Measurements from ENCODE around the gene RIPK4. TPM values are rescaled to one million over a fixed set of nuclear protein-coding genes. Genes with fewer than 3 reads are reported as not detected.

The RIPK4 gene
- total and polyA plus RNA-seq, 4 donors, result 4.7 to 22.6 (median 8.5) TPM

GRCh38 chr21:41749286-41749685, 17.6 kb downstream of the RIPK4 start:
- H3K36me3 ChIP-seq (ENCODE audit: control insufficient read depth in 4 of 4, insufficient read depth in 3 of 4, low read depth in 1 of 4, low read length in 3 of 4), result peaks cover 10 to 57% (median 33%) of the 10 kb centered on the region in 4 donors
- no peak overlapping the region for H3K27ac ChIP-seq (ENCODE audit: low read depth in 1 of 2, low read length in 2 of 2)
- no peak overlapping the region for H3K4me3 ChIP-seq (ENCODE audit: low read depth in 1 of 3, low read length in 3 of 3)
- 96% methylated on average over 10 of the region's 10 CpGs for WGBS
- no peaks in the 10 kb centered on the region for H3K27me3 ChIP-seq (ENCODE audit: control insufficient read depth in 4 of 4, insufficient read depth in 4 of 4, low read length in 3 of 4)
- TF ChIP-seq EGR1 (IDR thresholded peaks at IDR 0.05; ENCODE audit: low read depth in 2 of 2) (no peak), RAD21 (IDR thresholded peaks at IDR 0.05) (no peak), FOXA2 (IDR thresholded peaks at IDR 0.05) (no peak), HNF4A (conservative IDR thresholded peaks at IDR 0.05) (no peak), CTCF (IDR thresholded peaks at IDR 0.05; ENCODE audit: low read depth, low read length, missing input control) (no peak), JUND (IDR thresholded peaks at IDR 0.05) (no peak), TAF1 (conservative IDR thresholded peaks at IDR 0.05) (no peak), FOXA1 (IDR thresholded peaks at IDR 0.05) (no peak), HNF4G (IDR thresholded peaks at IDR 0.05) (no peak), RXRA (IDR thresholded peaks at IDR 0.05) (no peak), YY1 (IDR thresholded peaks at IDR 0.05) (no peak)
- no peaks in the 10 kb centered on the region for H3K9me3 ChIP-seq (ENCODE audit: control insufficient read depth in 4 of 4, low read length in 3 of 4)
- H3K9ac ChIP-seq (ENCODE audit: low read depth in 1 of 2, low read length in 2 of 2), result no peak overlapping the region
- peaks cover 5 to 29% (median 25%) of the 10 kb centered on the region in 4 donors for H3K4me1 ChIP-seq (ENCODE audit: control insufficient read depth in 4 of 4, insufficient read depth in 4 of 4, low read length in 3 of 4)
- DNase-seq (ENCODE audit: low spot score), result no peak

GRCh38 chr21:41747943-41748738, 18.7 kb downstream of the RIPK4 start:
- H3K4me3 ChIP-seq (ENCODE audit: low read depth in 1 of 3, low read length in 3 of 3), result no peak overlapping the region
- H3K27me3 ChIP-seq (ENCODE audit: control insufficient read depth in 4 of 4, insufficient read depth in 4 of 4, low read length in 3 of 4), result no peaks in the 10 kb centered on the region
- H3K4me1 ChIP-seq (ENCODE audit: control insufficient read depth in 4 of 4, insufficient read depth in 4 of 4, low read length in 3 of 4), result peaks cover 5 to 26% (median 24%) of the 10 kb centered on the region in 4 donors
- H3K9me3 ChIP-seq (ENCODE audit: control insufficient read depth in 4 of 4, low read length in 3 of 4), result no peaks in the 10 kb centered on the region
- TF ChIP-seq ZBTB33 (IDR thresholded peaks at IDR 0.05) (no peak), SP1 (IDR thresholded peaks at IDR 0.05) (no peak), CTCF (IDR thresholded peaks at IDR 0.05; ENCODE audit: low read depth, low read length, missing input control) (no peak), HNF4G (IDR thresholded peaks at IDR 0.05) (no peak), GABPA (IDR thresholded peaks at IDR 0.05 in 1 of 2, conservative IDR thresholded peaks at IDR 0.05 in 1 of 2) (no peak), EGR1 (IDR thresholded peaks at IDR 0.05; ENCODE audit: low read depth in 2 of 2) (no peak), NR2F2 (IDR thresholded peaks at IDR 0.05) (no peak), ATF3 (IDR thresholded peaks at IDR 0.05) (no peak), FOXA2 (IDR thresholded peaks at IDR 0.05) (no peak), RAD21 (IDR thresholded peaks at IDR 0.05) (no peak), TAF1 (conservative IDR thresholded peaks at IDR 0.05) (no peak), YY1 (IDR thresholded peaks at IDR 0.05) (no peak), JUND (IDR thresholded peaks at IDR 0.05) (no peak), RXRA (IDR thresholded peaks at IDR 0.05) (no peak), MAX (IDR thresholded peaks at IDR 0.05) (no peak), FOXA1 (IDR thresholded peaks at IDR 0.05) (no peak)
- H3K9ac ChIP-seq (ENCODE audit: low read depth in 1 of 2, low read length in 2 of 2), result no peak overlapping the region
- no peak overlapping the region for H3K27ac ChIP-seq (ENCODE audit: low read depth in 1 of 2, low read length in 2 of 2)
- WGBS, result 94% methylated on average over 20 of the region's 20 CpGs
- peaks cover 14 to 65% (median 33%) of the 10 kb centered on the region in 4 donors for H3K36me3 ChIP-seq (ENCODE audit: control insufficient read depth in 4 of 4, insufficient read depth in 3 of 4, low read depth in 1 of 4, low read length in 3 of 4)
- DNase-seq (ENCODE audit: low spot score), result no peak
